NCI-H146 treated with DMSO at 0.1 percent for 48 hours (cell line): ENCODE results near the gene NCLN.
"Not testable (repeated sequence)": the region's sequence is repeated elsewhere in the genome, so short reads cannot be mapped to it uniquely, and the experiment has no call there.

Experiments used
- DNase-seq: peaks from one replicate; lab custom pipeline; 2025; ENCODE audit not compliant: unreplicated experiment; lab: John Stamatoyannopoulos, UW

Gene NCLN

GRCh38 chr19:3154447-3154846, 31.3 kb upstream of the NCLN start:
- DNase-seq = not testable (repeated sequence)

- DNase-seq = no peak
Measured at GRCh38 chr19:3154957-3155736, 30.6 kb upstream of the NCLN start.

GRCh38 chr19:3157096-3157845, 28.5 kb upstream of the NCLN start:
- no peak for DNase-seq

DNA sequence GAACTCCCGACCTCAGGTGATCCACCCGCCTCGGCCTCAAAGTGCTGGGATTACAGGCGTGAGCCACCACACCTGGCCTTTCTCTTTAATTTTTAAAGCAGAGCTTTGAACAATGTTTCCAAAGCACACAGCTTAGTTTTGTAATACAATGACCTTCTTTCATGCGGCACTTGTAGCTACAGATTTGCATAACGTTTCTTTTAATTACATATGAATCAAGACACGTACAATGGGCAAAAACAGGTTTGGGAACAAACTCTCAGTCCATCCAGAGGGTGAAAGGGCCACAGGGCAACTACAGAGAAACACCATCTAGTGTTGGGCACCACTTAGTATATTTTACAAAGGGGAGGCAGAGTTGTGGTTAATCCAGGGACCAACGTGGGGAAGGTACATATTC, 26.2 kb upstream of the NCLN start:
- DNase-seq = no peak

DNA sequence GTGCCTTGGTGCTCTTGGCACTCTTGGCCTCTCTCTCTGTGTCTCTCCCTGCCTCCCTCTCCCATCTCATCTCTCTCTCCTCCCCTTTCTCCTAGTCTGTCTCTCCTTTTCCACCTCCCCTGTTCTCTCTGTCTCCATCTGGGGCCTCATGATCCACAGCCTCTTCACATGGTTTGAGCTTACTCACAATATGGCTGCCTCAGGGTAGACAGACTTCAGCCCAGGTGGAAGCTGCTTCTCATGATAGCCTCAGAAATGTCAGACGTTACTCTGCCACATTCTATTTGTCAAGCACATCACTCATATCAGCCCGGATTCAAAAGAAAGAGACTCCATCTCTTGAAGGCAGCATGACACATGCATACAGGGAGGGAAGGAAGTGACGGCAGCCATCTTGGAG, 25.5 kb upstream of the NCLN start:
- no peak for DNase-seq

DNA sequence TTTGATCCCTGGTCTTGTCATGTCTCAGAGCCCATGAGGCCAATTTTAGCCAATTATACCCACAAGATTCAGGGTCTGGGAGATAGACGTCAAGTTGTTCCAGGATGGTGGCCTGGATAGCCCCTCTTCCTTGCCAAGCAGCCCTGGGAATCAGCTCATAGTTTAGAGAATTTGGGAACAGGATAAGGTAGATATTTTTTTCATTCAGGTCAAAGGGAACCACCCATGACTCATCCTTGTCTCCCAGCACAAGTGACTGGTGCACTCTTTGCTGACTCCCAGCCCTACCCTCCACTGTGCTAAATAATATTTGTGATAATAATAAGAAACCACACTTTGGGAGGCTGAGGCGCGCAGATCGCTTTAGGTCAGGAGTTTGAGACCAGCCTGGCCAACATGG, 24.3 kb upstream of the NCLN start:
- DNase-seq = no peak

- no peak for DNase-seq
Measured at GRCh38 chr19:3162418-3163229, 23.1 kb upstream of the NCLN start.

GRCh38 chr19:3163230-3163886, 22.4 kb upstream of the NCLN start:
- DNase-seq = peak; percentile 31

- no peak for DNase-seq
Measured at GRCh38 chr19:3163943-3164342, 21.8 kb upstream of the NCLN start.

DNA sequence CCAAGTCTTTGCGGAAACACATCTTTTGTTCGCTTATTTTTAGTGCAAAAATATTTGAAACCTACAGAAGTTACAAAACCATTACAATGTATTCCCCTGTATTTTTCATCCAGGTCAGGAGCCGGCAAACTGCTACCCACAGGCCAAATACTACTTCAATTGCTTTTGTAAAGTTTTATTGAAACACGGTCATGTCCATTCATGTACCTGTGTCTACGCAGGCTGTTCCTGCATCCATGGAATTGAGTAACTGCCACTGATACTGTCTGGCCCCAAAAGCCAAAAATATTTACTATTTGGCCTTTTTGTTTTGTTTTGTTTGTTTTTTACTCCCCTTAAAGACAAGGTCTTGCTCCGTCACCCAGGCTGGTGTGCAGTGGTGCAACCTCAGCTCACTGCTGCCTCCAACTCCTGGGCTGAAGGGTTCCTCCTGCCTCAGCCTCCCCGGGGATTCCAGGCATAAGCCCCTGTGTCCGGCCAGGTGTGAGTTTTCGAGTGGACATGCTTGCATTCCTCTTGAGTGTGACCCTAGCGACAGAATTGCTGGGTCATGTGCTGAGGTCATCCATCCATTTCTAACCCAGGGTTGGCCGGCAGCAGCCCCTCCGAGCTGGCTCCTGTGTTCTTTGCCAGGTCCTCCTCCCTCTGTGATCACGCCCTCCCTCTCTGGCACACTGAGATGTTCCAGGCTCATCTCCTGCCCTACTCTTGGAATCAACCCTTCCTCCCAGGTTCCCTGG, 18.0 kb upstream of the NCLN start:
- no peak for DNase-seq

DNA sequence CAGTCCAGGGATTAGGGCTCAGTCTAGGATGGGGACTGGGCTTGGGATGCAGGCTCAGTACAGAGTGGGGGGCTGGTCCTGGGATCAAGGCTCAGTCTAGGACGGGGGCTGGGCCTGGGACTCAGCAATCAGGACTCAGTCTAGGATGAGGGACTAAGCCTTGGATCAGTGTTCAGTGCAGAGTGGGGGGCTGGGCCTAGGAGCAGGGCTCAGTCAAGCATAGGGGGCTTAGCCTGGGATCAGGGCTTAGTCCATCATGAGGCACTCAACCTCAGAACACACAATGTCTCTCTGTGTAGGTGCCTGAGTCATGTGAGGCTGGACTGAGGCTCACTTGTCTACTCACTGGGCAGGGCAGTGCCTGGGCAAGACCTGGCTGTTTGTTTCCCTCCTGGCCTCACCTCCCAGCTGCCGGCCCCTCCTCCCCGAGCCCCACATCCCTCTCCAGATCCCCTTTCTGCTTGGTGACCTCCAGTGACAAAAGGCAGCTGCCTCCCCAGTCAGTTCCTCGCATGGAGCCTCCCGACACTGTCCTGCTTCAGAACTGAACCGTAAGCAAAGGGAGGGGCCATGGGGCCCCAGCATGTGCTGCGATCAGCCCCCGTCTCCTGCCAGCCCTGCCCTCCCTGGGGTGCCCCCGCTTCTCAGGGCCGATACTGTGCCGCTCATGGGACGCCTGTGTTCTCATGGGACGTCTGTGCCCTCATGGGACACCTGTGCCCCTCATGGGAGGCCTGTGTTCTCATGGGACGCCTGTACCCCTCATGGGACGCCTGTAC, 13.6 kb upstream of the NCLN start:
- DNase-seq = no peak

GRCh38 chr19:3172673-3173000, 13.1 kb upstream of the NCLN start:
- DNase-seq = not testable (repeated sequence)

GRCh38 chr19:3175781-3176714, 9.7 kb upstream of the NCLN start:
- DNase-seq = no peak

DNA sequence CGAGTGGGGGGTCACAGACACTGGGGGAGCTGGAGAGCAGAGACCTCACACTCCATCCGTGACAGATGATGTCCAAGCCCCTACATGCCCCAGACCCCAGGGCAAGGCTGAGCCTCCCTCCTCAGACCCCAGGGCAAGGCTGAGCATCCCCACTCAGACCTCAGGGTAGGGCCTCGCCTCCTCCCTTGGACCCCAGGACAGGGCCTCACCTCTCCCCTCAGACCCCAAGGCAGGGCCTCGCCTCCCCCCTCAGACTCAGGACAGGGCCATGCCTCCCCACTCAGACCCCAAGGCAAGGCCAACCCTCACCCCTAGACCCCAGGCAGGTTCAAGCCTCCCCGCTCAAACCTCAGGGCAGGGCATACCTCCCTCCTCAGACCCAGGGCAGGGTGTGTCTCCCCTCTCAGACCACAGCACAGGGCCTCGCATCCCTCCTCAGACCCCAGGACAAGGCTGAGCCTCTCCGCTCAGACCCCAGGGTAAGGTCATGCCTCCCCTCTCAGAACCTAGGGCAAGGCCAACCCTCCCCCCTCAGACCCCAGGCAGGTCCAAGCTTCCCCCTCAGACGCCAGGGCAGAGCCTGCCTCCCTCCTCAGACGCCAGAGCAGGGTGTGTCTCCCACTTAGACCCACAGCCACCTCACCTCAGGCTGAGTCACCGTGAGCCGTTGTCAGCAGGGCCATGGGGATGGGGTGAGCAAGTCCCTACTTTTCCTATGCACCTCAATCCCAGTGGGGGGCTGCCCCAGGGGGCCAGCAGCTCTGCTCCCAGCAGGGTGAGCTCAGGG, 8.8 kb upstream of the NCLN start:
- no peak for DNase-seq

DNA sequence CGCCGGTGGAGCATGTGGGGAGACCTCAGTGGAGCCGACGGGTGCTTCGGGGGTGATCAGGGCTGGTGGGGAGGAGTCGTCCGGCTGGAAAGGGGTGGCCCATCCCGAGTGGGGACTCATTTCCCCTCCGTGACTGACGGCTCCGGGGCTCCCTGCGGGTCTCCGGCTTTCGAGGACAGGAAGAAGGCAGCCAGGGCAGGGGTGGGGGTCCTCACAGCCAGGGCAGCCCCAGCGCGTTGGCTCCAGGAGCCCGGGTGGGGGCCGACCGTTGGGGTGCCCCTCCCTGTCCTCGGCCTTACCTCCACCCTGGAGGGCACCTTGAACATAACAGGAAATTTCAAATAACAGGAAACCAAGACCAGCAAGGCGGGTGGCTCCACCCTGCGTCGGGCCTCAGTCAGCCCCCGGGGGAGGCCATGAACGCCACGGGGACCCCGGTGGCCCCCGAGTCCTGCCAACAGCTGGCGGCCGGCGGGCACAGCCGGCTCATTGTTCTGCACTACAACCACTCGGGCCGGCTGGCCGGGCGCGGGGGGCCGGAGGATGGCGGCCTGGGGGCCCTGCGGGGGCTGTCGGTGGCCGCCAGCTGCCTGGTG, 7.3 kb upstream of the NCLN start, which contains the start of gene S1PR4:
Gene S1PR4, plus strand, starts transcription at position 393 of the 596 bp plus-strand sequence. Its CDS starts 24 bp downstream, at position 417.
- DNase-seq = no peak

GRCh38 chr19:3178973-3179738, 6.6 kb upstream of the NCLN start:
- DNase-seq = no peak
